Duodenal mucosa (tissue), 2 donors: Measurements from ENCODE around the gene AKR7A3.
"Not testable (repeated sequence)": the region's sequence is repeated elsewhere in the genome, so short reads cannot be mapped to it uniquely, and the experiment has no call there.

Experiments used
- H3K27ac ChIP-seq: one replicate; pipeline ENCODE4 v1.7.0; 2013; ENCODE audit warnings: low read depth, low read length
- H3K27me3 ChIP-seq, 2 donors: one replicate each; pipeline ENCODE4 v1.7.0; 2013; ENCODE audit warnings: low read length in 2 of 2, control low read depth in 1 of 2; ENCODE audit not compliant: insufficient read depth in 2 of 2, control insufficient read depth in 1 of 2
- H3K36me3 ChIP-seq, 2 donors: one replicate each; pipeline ENCODE4 v1.7.0; 2013; ENCODE audit warnings: low read length in 2 of 2, control low read depth in 1 of 2; ENCODE audit not compliant: insufficient read depth in 2 of 2, control insufficient read depth in 1 of 2
- H3K4me1 ChIP-seq, 2 donors: one replicate each; pipeline ENCODE4 v1.7.0; 2013; ENCODE audit warnings: low read length in 2 of 2, control low read depth in 1 of 2; ENCODE audit not compliant: insufficient read depth in 2 of 2, control insufficient read depth in 1 of 2
- H3K4me3 ChIP-seq, 2 donors: one replicate each; pipeline ENCODE4 v1.7.0; 2013; ENCODE audit warnings: low read length in 2 of 2, low read depth in 1 of 2
- H3K9ac ChIP-seq, 2 donors: one replicate each; pipeline ENCODE4 v1.7.0; 2013; ENCODE audit warnings: low read length in 2 of 2, low read depth in 1 of 2
- H3K9me3 ChIP-seq, 2 donors: one replicate each; pipeline ENCODE4 v1.7.0; 2013; ENCODE audit warnings: low read length in 2 of 2, control low read depth in 1 of 2; ENCODE audit not compliant: control insufficient read depth in 1 of 2

AKR7A3 gene

GRCh38 chr1:19257178-19257914 is 31.2 kb downstream of the AKR7A3 start:
- H3K27ac ChIP-seq = no peak overlapping the region
- no peaks in the 10 kb centered on the region for H3K9me3 ChIP-seq
- H3K27me3 ChIP-seq = no peaks in the 10 kb centered on the region
- peaks cover 11 to 13% of the 10 kb centered on the region in 2 donors for H3K4me1 ChIP-seq
- H3K4me3 ChIP-seq = no peak overlapping the region
- no peak overlapping the region for H3K9ac ChIP-seq
- H3K36me3 ChIP-seq = peaks cover 35 to 67% of the 10 kb centered on the region in 2 donors

GRCh38 chr1:19256301-19256700 is 32.3 kb downstream of the AKR7A3 start:
- peaks cover 13 to 17% of the 10 kb centered on the region in 2 donors for H3K4me1 ChIP-seq
- not testable (repeated sequence) for H3K9ac ChIP-seq, H3K4me3 ChIP-seq, H3K9me3 ChIP-seq, H3K27ac ChIP-seq, H3K27me3 ChIP-seq
- peaks cover 27 to 57% of the 10 kb centered on the region in 2 donors for H3K36me3 ChIP-seq

GRCh38 chr1:19255288-19255687 is 33.3 kb downstream of the AKR7A3 start:
- Histone ChIP-seq H3K36me3 (peaks cover 27 to 51% of the 10 kb centered on the region in 2 donors), H3K9ac (no peak overlapping the region), H3K27ac (no peak overlapping the region), H3K27me3 (no peaks in the 10 kb centered on the region), H3K9me3 (no peaks in the 10 kb centered on the region), H3K4me3 (no peak overlapping the region), H3K4me1 (peaks cover 20 to 27% of the 10 kb centered on the region in 2 donors)

GRCh38 chr1:19254416-19254815 is 34.2 kb downstream of the AKR7A3 start:
- H3K9me3 ChIP-seq = no peaks in the 10 kb centered on the region
- H3K4me3 ChIP-seq = no peak overlapping the region
- no peak overlapping the region for H3K9ac ChIP-seq
- H3K27ac ChIP-seq = no peak overlapping the region
- peaks cover 22 to 29% of the 10 kb centered on the region in 2 donors for H3K4me1 ChIP-seq
- H3K36me3 ChIP-seq = peaks cover 21 to 42% of the 10 kb centered on the region in 2 donors
- H3K27me3 ChIP-seq = no peaks in the 10 kb centered on the region

GRCh38 chr1:19251305-19252196 is 37.0 kb downstream of the AKR7A3 start, which contains the start of the genes EMC1 and MRTO4:
Gene EMC1, minus strand, starts transcription at chr1:19251524. Its CDS starts 15 bp downstream, at chr1:19251509.
Gene MRTO4, plus strand, starts transcription at chr1:19251805. Its CDS starts 31 bp downstream, at chr1:19251836.
- Histone ChIP-seq H3K27me3 (no peaks in the 10 kb centered on the region), H3K9ac (peak within 1 kb of the TSS; percentile 67 to 77), H3K27ac (peak within 1 kb of the TSS; percentile 96), H3K9me3 (no peaks in the 10 kb centered on the region), H3K4me1 (peaks cover 22 to 29% of the 10 kb centered on the region in 2 donors), H3K36me3 (peaks cover 3 to 13% of the 10 kb centered on the region in 2 donors), H3K4me3 (peak within 1 kb of the TSS; percentile 82 to 100)

GRCh38 chr1:19250629-19251304 is 37.8 kb downstream of the AKR7A3 start:
- Histone ChIP-seq H3K36me3 (peaks cover 0 to 5% of the 10 kb centered on the region in 2 donors), H3K4me1 (peaks cover 22 to 29% of the 10 kb centered on the region in 2 donors), H3K4me3 (peak overlapping the region; percentile 82 to 100), H3K9ac (peak overlapping the region; percentile 67 to 77), H3K27me3 (no peaks in the 10 kb centered on the region), H3K9me3 (no peaks in the 10 kb centered on the region), H3K27ac (no peak overlapping the region)

- Histone ChIP-seq H3K4me1 (no peaks in the 10 kb centered on the region), H3K27me3 (no peaks in the 10 kb centered on the region), H3K27ac (no peak overlapping the region), H3K9ac (no peak overlapping the region), H3K4me3 (no peak overlapping the region), H3K9me3 (no peaks in the 10 kb centered on the region), H3K36me3 (peaks cover 62 to 79% of the 10 kb centered on the region in 2 donors)
Measured at GRCh38 chr1:19240673-19241538, 47.7 kb downstream of the AKR7A3 start.

GRCh38 chr1:19239876-19240275 is 48.7 kb downstream of the AKR7A3 start:
- no peak overlapping the region for H3K4me3 ChIP-seq
- no peaks in the 10 kb centered on the region for H3K4me1 ChIP-seq
- H3K9me3 ChIP-seq = no peaks in the 10 kb centered on the region
- H3K27me3 ChIP-seq = no peaks in the 10 kb centered on the region
- H3K36me3 ChIP-seq = peaks cover 62 to 79% of the 10 kb centered on the region in 2 donors
- H3K9ac ChIP-seq = no peak overlapping the region
- H3K27ac ChIP-seq = no peak overlapping the region

- Histone ChIP-seq H3K36me3 (peaks cover 52 to 76% of the 10 kb centered on the region in 2 donors), H3K9me3 (no peaks in the 10 kb centered on the region), H3K4me3 (no peak overlapping the region), H3K4me1 (no peaks in the 10 kb centered on the region), H3K27ac (no peak overlapping the region), H3K27me3 (no peaks in the 10 kb centered on the region), H3K9ac (no peak overlapping the region)
Measured at GRCh38 chr1:19234224-19234623, 54.3 kb downstream of the AKR7A3 start.
